ENCODE measurements around the gene GDPD5. TPM values are rescaled to one million over a fixed set of nuclear protein-coding genes. Genes with fewer than 3 reads are reported as not detected.

GDPD5 gene
- polyA plus RNA-seq, 1 experiment = 7.7 TPM

- Histone ChIP-seq H3K36me3 (ENCODE audit: control insufficient read depth, insufficient read depth, low read length) (no peaks in the 10 kb centered on the region), H3K27me3 (ENCODE audit: control insufficient read depth, insufficient read depth, low read length) (no peaks in the 10 kb centered on the region), H3K4me3 (ENCODE audit: low read depth, low read length) (no peak overlapping the region)
- no peak for TF ChIP-seq CTCF (IDR thresholded peaks at IDR 0.05; ENCODE audit: insufficient read depth, low read depth, low read length)
- CTCF ChIA-PET = interaction anchor here (0.8 to 2.9 kb wide), 13 partner anchors 8 to 314 kb away, joined by 3 to 23 read pairs (median 6); partner anchors contain the start of gene GDPD5
- POLR2A ChIA-PET = interaction anchor here (1.2 to 1.9 kb wide), 2 partner anchors 8 to 11 kb away, joined by 22 to 26 read pairs; partner anchors contain the start of gene SERPINH1
- DNase-seq (ENCODE audit: low read depth) = peak; percentile 99
These were observed 28.7 kb upstream of the GDPD5 start for GRCh38 chr11:75554258-75555022.

- DNase-seq (ENCODE audit: low read depth) = no peak
- ChIA-PET CTCF (interaction anchor here (0.8 to 2.9 kb wide), 13 partner anchors 9 to 314 kb away, joined by 3 to 23 read pairs (median 6); partner anchors contain the start of gene GDPD5), POLR2A (interaction anchor here (1.2 to 1.9 kb wide), 2 partner anchors 9 to 12 kb away, joined by 22 to 26 read pairs; partner anchors contain the start of gene SERPINH1)
- no peaks in the 10 kb centered on the region for H3K27me3 ChIP-seq (ENCODE audit: control insufficient read depth, insufficient read depth, low read length)
- H3K4me3 ChIP-seq (ENCODE audit: low read depth, low read length) = no peak overlapping the region
- TF ChIP-seq CTCF (IDR thresholded peaks at IDR 0.05; ENCODE audit: insufficient read depth, low read depth, low read length) = no peak
- no peaks in the 10 kb centered on the region for H3K36me3 ChIP-seq (ENCODE audit: control insufficient read depth, insufficient read depth, low read length)
These were observed 28.1 kb upstream of the GDPD5 start for GRCh38 chr11:75553889-75554257.

- Histone ChIP-seq H3K4me3 (ENCODE audit: low read depth, low read length) (no peak overlapping the region), H3K36me3 (ENCODE audit: control insufficient read depth, insufficient read depth, low read length) (no peaks in the 10 kb centered on the region), H3K27me3 (ENCODE audit: control insufficient read depth, insufficient read depth, low read length) (no peaks in the 10 kb centered on the region)
- ChIA-PET CTCF (interaction anchor here (0.6 to 2.9 kb wide), 11 partner anchors 8 to 315 kb away, joined by 3 to 23 read pairs (median 7); no protein-coding TSS in a partner anchor), POLR2A (interaction anchor here (1.9 kb wide), 1 partner anchor 9 kb away, joined by 22 read pairs; the partner anchor contains the start of gene SERPINH1)
- DNase-seq (ENCODE audit: low read depth) = no peak
- no peak for TF ChIP-seq CTCF (IDR thresholded peaks at IDR 0.05; ENCODE audit: insufficient read depth, low read depth, low read length)
These were observed 27.4 kb upstream of the GDPD5 start for GRCh38 chr11:75553182-75553581.

- ChIA-PET POLR2A (no interaction called here), CTCF (interaction anchor here (0.8 to 2.5 kb wide), 7 partner anchors 13 to 94 kb away, joined by 3 to 31 read pairs (median 4); partner anchors contain the start of genes GDPD5 and SERPINH1)
- DNase-seq (ENCODE audit: low read depth) = no peak
These were observed 23.7 kb upstream of the GDPD5 start for GRCh38 chr11:75549370-75549958.

More at GRCh38 chr11:75549370-75549958, 23.7 kb upstream of the GDPD5 start:
- H3K36me3 ChIP-seq (ENCODE audit: control insufficient read depth, insufficient read depth, low read length) = no peaks in the 10 kb centered on the region
- H3K4me3 ChIP-seq (ENCODE audit: low read depth, low read length) = no peak overlapping the region
- peaks cover 5% of the 10 kb centered on the region for H3K27me3 ChIP-seq (ENCODE audit: control insufficient read depth, insufficient read depth, low read length)
- no peak for TF ChIP-seq CTCF (IDR thresholded peaks at IDR 0.05; ENCODE audit: insufficient read depth, low read depth, low read length)

Measured in BJ (cell line).